ENCODE measurements around the gene NOLC1.

NOLC1 gene

DNA sequence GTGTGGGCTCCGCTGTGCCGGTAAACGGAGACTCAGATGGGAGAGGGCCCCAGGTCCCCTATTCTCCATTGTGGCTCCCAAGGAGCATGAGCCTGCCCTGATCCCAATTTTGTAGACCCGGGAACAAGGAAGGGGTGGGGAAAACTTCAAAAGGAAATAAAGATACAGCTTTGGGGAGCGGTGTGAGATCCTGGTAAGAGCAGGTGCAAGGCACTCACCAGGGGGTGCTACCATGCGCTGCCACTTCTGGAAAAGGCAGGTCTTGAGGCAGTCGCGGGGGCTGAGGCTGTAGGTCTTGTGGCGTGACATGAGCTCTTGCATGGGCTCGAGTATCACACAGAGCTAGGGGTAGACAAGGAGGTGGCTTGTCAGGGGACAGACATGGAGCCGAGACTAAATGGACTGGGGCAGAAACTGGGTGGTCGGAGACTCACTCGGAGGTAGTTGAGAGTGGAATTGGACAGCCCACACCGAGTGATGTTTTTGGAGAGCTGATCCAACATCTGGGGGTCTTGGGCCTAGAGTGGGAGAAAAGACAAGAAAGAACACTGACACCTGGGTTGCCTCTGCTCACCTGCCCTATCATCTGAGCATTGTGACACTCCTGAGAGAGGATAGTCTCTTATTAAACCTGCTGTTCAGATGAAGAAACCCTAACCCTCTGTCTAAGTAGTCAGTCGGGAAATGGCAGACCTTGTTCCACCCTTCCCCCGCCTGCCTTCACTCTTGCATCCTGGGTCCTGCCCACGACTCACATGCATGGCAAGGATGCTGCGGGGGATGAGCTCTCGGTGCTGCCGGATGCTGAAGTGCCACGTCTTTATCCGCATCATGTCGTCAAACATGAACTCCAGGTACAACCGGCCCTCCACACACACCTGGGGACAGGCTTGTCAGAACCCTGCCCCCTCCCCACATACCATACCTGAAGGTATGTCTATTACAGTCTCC is 42.7 kb upstream of the NOLC1 start:
- peaks cover 11% of the 10 kb centered on the region; the same call in 1 of the 2 replicates for H3K79me2 ChIP-seq (ENCODE audit: insufficient read depth, low read length)
- H2AFZ ChIP-seq (ENCODE audit: low read length) = no peak overlapping the region
- H4K20me1 ChIP-seq (ENCODE audit: insufficient read depth, low read length) = no peaks in the 10 kb centered on the region
- no peaks in the 10 kb centered on the region for H3K9me2 ChIP-seq (ENCODE audit: low read depth, low read length)
- H3K36me3 ChIP-seq (ENCODE audit: insufficient read depth, low read length) = peaks cover 34% of the 10 kb centered on the region
- H3F3A ChIP-seq (ENCODE audit: insufficient read depth, low read length) = no peaks in the 10 kb centered on the region
- H3K9ac ChIP-seq (ENCODE audit: low read length) = no peak overlapping the region
- no peaks in the 10 kb centered on the region for H3K27me3 ChIP-seq (ENCODE audit: insufficient read depth, low read length)
- no peak for TF ChIP-seq EZH2 (IDR thresholded peaks at IDR 0.05; ENCODE audit: borderline replicate concordance, low read length)
- TF ChIP-seq, protein P1, sequence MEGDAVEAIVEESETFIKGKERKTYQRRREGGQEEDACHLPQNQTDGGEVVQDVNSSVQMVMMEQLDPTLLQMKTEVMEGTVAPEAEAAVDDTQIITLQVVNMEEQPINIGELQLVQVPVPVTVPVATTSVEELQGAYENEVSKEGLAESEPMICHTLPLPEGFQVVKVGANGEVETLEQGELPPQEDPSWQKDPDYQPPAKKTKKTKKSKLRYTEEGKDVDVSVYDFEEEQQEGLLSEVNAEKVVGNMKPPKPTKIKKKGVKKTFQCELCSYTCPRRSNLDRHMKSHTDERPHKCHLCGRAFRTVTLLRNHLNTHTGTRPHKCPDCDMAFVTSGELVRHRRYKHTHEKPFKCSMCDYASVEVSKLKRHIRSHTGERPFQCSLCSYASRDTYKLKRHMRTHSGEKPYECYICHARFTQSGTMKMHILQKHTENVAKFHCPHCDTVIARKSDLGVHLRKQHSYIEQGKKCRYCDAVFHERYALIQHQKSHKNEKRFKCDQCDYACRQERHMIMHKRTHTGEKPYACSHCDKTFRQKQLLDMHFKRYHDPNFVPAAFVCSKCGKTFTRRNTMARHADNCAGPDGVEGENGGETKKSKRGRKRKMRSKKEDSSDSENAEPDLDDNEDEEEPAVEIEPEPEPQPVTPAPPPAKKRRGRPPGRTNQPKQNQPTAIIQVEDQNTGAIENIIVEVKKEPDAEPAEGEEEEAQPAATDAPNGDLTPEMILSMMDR (IDR thresholded peaks at IDR 0.05; ENCODE audit: low read length) = no peak
- H3K4me3 ChIP-seq (ENCODE audit: low read depth, low read length, poor library complexity, severe bottlenecking) = no peak overlapping the region
- no peak overlapping the region for H3K4me2 ChIP-seq (ENCODE audit: low read length)
- H3K4me1 ChIP-seq (ENCODE audit: insufficient read depth, low read length, severe bottlenecking) = peaks cover 17% of the 10 kb centered on the region
- H3K9me3 ChIP-seq (ENCODE audit: low read length) = no peaks in the 10 kb centered on the region
- H3K27ac ChIP-seq (ENCODE audit: low read depth, low read length, poor library complexity, severe bottlenecking) = no peak overlapping the region

DNA sequence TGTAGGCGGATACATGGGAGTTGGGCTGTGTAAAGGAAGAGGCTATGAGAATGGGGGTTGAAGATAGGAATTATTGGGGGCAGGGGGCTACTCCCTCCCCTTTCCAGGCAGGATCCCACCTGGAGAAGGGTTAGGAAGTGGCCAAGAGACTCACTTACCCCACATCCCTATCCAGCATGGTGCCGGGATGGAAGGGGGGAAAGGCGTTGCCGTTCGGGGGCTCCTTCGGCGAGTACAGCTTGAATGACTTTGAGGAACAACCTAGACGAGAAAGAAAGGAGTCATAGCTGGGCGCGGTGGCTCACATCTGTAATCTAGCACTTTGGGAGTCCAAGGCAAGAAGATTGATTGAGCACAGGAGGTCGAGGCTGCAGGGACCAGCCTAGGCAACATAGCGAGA is 40.9 kb upstream of the NOLC1 start:
- H3K4me2 ChIP-seq (ENCODE audit: low read length) = no peak overlapping the region
- no peak overlapping the region for H3K9ac ChIP-seq (ENCODE audit: low read length)
- no peak for TF ChIP-seq EZH2 (IDR thresholded peaks at IDR 0.05; ENCODE audit: borderline replicate concordance, low read length)
- TF ChIP-seq, protein P1 (IDR thresholded peaks at IDR 0.05; ENCODE audit: low read length) = no peak
- H3K27me3 ChIP-seq (ENCODE audit: insufficient read depth, low read length) = no peaks in the 10 kb centered on the region
- no peak overlapping the region for H3K4me3 ChIP-seq (ENCODE audit: low read depth, low read length, poor library complexity, severe bottlenecking)
- H3K4me1 ChIP-seq (ENCODE audit: insufficient read depth, low read length, severe bottlenecking) = peaks cover 29% of the 10 kb centered on the region
- H3K36me3 ChIP-seq (ENCODE audit: insufficient read depth, low read length) = peaks cover 34% of the 10 kb centered on the region
- H2AFZ ChIP-seq (ENCODE audit: low read length) = no peak overlapping the region
- no peaks in the 10 kb centered on the region for H3K9me2 ChIP-seq (ENCODE audit: low read depth, low read length)
- no peaks in the 10 kb centered on the region for H3F3A ChIP-seq (ENCODE audit: insufficient read depth, low read length)
- no peaks in the 10 kb centered on the region for H3K9me3 ChIP-seq (ENCODE audit: low read length)
- H3K27ac ChIP-seq (ENCODE audit: low read depth, low read length, poor library complexity, severe bottlenecking) = no peak overlapping the region
- H4K20me1 ChIP-seq (ENCODE audit: insufficient read depth, low read length) = no peaks in the 10 kb centered on the region
- H3K79me2 ChIP-seq (ENCODE audit: insufficient read depth, low read length) = peaks cover 18% of the 10 kb centered on the region

DNA sequence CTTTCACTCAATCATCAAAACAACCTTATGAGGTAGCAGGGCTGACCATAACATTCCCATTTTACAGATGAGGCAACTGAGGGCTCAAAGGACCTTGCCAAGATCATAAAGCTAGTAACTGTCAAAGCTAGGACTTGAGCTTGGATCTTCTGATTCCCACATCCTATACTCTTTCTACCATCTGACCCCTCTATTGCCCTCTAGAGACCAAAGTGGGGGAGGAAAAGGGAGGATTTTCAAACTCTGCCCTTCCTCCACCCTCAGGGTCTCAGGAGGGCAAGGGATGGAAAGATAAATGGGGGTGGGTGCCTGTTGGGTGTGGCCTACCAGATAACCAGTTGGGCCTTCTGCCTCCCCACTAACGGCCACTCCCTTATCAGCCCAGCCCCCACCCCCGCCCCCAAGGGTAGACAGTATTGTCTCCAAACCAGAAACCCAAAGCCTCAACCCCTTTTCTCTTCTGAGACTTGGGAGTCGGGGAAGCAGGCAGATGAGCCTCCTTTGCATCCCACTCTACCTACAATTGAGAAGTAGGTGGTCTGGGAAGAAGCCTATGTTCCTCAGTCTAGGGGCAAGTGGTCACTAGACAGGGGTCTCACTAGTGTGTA is 39.9 kb upstream of the NOLC1 start:
- H3K9me3 ChIP-seq (ENCODE audit: low read length) = no peaks in the 10 kb centered on the region
- TF ChIP-seq, protein P1 (IDR thresholded peaks at IDR 0.05; ENCODE audit: low read length) = peak; percentile 14; the same call in 1 of the 2 replicates
- TF ChIP-seq EZH2 (IDR thresholded peaks at IDR 0.05; ENCODE audit: borderline replicate concordance, low read length) = no peak
- no peak overlapping the region for H3K27ac ChIP-seq (ENCODE audit: low read depth, low read length, poor library complexity, severe bottlenecking)
- H3K9ac ChIP-seq (ENCODE audit: low read length) = no peak overlapping the region; the same call in 1 of the 2 replicates
- H3K27me3 ChIP-seq (ENCODE audit: insufficient read depth, low read length) = no peaks in the 10 kb centered on the region
- H3K79me2 ChIP-seq (ENCODE audit: insufficient read depth, low read length) = peaks cover 18% of the 10 kb centered on the region
- H3K4me2 ChIP-seq (ENCODE audit: low read length) = peak overlapping the region; percentile 92; the same call in 1 of the 2 replicates
- H3F3A ChIP-seq (ENCODE audit: insufficient read depth, low read length) = no peaks in the 10 kb centered on the region
- no peaks in the 10 kb centered on the region for H3K9me2 ChIP-seq (ENCODE audit: low read depth, low read length)
- peaks cover 34% of the 10 kb centered on the region for H3K36me3 ChIP-seq (ENCODE audit: insufficient read depth, low read length)
- no peaks in the 10 kb centered on the region for H4K20me1 ChIP-seq (ENCODE audit: insufficient read depth, low read length)
- no peak overlapping the region for H3K4me3 ChIP-seq (ENCODE audit: low read depth, low read length, poor library complexity, severe bottlenecking)
- peaks cover 37% of the 10 kb centered on the region for H3K4me1 ChIP-seq (ENCODE audit: insufficient read depth, low read length, severe bottlenecking)
- H2AFZ ChIP-seq (ENCODE audit: low read length) = no peak overlapping the region

Data from OCI-LY1 (cell line).